A549 (cell line): ENCODE results near the gene QKI.

Experiments used
- CBX2 ChIP-seq: fragments of 200-600 bp; sonication (generic); IDR thresholded peaks from 2 replicates; pipeline ENCODE4 v1.6.1; 2016; ENCODE audit warnings: low read depth, mild to moderate bottlenecking, borderline replicate concordance
- MYC ChIP-seq: IDR thresholded peaks from 2 replicates; pipeline ENCODE4 v1.6.1; 2012; ENCODE audit warnings: mild to moderate bottlenecking, inconsistent platforms, low read length, improper control_type of control experiment, borderline replicate concordance
- TF ChIP-seq, protein P1 (sequence below): fragments of >200 bp; sonication (Bioruptor Twin); formaldehyde crosslinking; IDR thresholded peaks from 3 replicates; pipeline ENCODE4 v1.5.1; 2016

DNA sequence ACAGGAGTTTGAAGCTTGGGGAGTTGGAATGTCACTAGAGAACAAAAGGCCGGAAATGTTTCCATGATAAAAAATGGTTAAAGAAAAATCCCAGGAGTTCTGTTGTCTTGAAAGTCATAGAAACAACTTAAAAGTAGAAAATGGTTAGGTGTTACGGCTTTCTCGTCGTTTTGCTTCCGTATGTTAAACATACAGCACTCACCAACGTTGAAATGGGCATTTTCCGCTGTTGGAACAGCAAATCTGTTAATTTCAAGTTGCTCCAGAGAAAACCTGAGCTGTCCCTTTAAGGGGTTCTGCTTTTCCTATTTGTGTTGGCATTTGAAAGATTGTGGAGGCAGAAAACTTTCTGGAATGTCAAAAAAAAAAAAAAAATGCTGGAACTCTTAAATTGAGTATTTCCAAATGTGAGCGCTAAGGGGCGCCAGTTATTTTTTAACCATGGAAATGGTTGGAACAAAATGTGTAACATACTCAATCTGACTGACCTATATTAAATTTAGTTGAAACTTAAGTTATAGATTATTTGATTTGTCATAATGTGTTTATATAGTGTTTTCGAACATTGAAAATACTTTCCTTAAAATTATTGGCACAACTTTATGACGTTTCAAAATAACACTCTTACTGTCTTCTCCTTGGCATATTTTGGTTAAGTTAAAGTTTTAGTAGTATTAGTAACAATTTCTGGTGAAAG, 2.2 kb downstream of the QKI start:
- TF ChIP-seq, protein P1, sequence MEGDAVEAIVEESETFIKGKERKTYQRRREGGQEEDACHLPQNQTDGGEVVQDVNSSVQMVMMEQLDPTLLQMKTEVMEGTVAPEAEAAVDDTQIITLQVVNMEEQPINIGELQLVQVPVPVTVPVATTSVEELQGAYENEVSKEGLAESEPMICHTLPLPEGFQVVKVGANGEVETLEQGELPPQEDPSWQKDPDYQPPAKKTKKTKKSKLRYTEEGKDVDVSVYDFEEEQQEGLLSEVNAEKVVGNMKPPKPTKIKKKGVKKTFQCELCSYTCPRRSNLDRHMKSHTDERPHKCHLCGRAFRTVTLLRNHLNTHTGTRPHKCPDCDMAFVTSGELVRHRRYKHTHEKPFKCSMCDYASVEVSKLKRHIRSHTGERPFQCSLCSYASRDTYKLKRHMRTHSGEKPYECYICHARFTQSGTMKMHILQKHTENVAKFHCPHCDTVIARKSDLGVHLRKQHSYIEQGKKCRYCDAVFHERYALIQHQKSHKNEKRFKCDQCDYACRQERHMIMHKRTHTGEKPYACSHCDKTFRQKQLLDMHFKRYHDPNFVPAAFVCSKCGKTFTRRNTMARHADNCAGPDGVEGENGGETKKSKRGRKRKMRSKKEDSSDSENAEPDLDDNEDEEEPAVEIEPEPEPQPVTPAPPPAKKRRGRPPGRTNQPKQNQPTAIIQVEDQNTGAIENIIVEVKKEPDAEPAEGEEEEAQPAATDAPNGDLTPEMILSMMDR: peak; percentile 54
- no peak for TF ChIP-seq MYC
- TF ChIP-seq CBX2: no peak
